Measurements from ENCODE around the gene PRPF19.
A peak's percentile ranks its signal among the peaks of the same experiment; 100 is the strongest.

PRPF19 gene

DNA sequence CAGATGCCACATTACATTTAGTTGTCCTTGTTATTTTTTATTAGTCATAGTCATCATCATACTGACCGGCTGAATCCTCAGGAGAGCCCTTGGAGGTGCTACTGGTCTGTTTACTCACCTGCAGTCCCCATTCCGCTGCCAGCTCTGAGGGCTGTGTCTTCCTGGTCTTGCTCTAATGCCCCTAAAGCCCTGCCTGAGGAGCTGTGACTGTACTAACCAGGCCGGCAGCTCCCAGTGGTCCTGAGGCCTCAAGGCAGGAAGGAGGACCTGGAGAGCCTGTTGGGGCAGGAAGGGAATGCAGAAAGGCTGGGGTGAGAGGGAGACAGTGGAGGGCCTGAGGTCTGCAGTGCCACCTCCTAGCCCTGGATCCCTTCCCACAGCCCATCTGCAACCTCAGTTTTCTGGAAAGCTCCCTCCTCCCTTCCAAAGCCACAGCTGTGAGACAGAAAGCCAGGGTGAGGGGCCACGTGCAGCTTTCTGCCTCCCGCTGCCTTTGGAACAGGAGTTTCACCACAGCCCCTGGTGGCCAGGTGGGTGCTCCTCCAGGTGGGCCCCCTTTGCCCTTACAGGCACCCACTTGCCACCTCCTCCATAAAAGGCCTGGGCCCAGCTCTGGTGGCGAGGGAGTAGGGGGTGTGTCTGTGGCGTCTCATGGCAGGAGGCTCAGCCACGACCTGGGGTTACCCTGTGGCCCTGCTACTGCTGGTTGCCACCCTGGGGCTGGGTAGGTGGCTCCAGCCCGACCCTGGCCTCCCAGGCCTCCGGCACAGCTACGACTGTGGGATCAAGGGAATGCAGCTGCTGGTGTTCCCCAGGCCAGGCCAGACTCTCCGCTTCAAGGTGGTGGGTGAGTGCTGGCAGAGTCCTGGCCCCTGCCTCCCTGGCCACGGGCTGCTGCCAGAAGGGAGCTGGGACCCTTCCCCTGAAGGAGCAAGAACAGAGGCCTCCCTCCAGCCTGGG, 39.2 kb downstream of the PRPF19 start, which contains the start of gene ZP1:
TSS of gene ZP1 (plus strand) at position 632 of the 960 bp plus-strand sequence. CDS start at position 652, 20 bp downstream.
- TF ChIP-seq POLR2AphosphoS5 (IDR thresholded peaks at IDR 0.05; ENCODE audit: low read depth, low read length) (no peak), TAF1 (IDR thresholded peaks at IDR 0.05; ENCODE audit: low read depth, low read length) (no peak), PAX5 (IDR thresholded peaks at IDR 0.05; ENCODE audit: insufficient read depth, low read length, severe bottlenecking) (no peak), SPI1 (IDR thresholded peaks at IDR 0.05; ENCODE audit: low read depth, low read length) (no peak), POU2F2 (IDR thresholded peaks at IDR 0.05; ENCODE audit: low read depth, low read length) (no peak), POLR2A (IDR thresholded peaks at IDR 0.05; ENCODE audit: low read depth, low read length) (no peak)
- DNase-seq (ENCODE audit: insufficient read length, low spot score) (no peak), FAIRE-seq (no peak)

DNA sequence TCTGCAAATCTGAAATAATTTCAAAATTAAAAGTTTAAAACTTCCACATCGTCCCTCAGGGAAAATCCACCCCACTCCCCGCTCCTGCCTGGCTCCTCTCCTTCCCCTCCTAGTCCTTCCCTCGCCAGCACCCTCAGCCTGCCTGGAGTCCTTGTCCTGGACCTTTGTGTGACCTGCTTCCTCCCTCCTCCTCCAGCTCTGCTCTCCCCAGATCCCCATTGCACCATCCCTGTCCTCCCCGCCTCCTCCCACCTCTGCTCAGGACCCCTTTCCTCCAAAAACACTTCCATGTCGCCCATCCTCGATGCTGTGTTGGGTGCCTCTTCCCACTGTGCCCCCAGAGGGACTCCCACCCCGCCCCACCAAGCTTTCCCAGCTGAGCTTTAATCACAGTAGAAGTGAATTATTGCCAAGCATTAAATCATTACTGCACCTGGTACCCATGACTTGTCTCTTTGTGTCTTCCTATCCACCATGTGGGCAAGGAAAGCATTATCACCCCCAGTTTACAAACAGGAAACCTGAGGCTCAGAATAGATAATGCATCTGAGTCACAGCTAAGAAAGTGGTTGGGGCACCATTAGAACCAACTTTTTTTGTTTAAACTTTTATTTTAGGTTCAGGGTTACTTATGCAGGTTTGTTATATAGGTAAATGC, 41.4 kb downstream of the PRPF19 start:
- FAIRE-seq (no peak), DNase-seq (ENCODE audit: insufficient read length, low spot score) (no peak)
- TF ChIP-seq SPI1 (IDR thresholded peaks at IDR 0.05; ENCODE audit: low read depth, low read length) (no peak), TAF1 (IDR thresholded peaks at IDR 0.05; ENCODE audit: low read depth, low read length) (no peak), POLR2A (IDR thresholded peaks at IDR 0.05; ENCODE audit: low read depth, low read length) (no peak), POU2F2 (IDR thresholded peaks at IDR 0.05; ENCODE audit: low read depth, low read length) (no peak), PAX5 (IDR thresholded peaks at IDR 0.05; ENCODE audit: insufficient read depth, low read length, severe bottlenecking) (no peak), POLR2AphosphoS5 (IDR thresholded peaks at IDR 0.05; ENCODE audit: low read depth, low read length) (no peak)

GRCh38 chr11:60863550-60864521, 42.5 kb downstream of the PRPF19 start:
- DNase-seq (ENCODE audit: insufficient read length, low spot score) = no peak

GRCh38 chr11:60862171-60862570, 44.2 kb downstream of the PRPF19 start:
- TF ChIP-seq SPI1 (IDR thresholded peaks at IDR 0.05; ENCODE audit: low read depth, low read length) (no peak), POU2F2 (IDR thresholded peaks at IDR 0.05; ENCODE audit: low read depth, low read length) (no peak), POLR2AphosphoS5 (IDR thresholded peaks at IDR 0.05; ENCODE audit: low read depth, low read length) (no peak), TAF1 (IDR thresholded peaks at IDR 0.05; ENCODE audit: low read depth, low read length) (no peak), PAX5 (IDR thresholded peaks at IDR 0.05; ENCODE audit: insufficient read depth, low read length, severe bottlenecking) (no peak), POLR2A (IDR thresholded peaks at IDR 0.05; ENCODE audit: low read depth, low read length) (no peak)
- DNase-seq (ENCODE audit: insufficient read length, low spot score) (no peak), FAIRE-seq (no peak)

More at GRCh38 chr11:60863550-60864521, 42.5 kb downstream of the PRPF19 start:
- no peak for TF ChIP-seq POLR2AphosphoS5 (IDR thresholded peaks at IDR 0.05; ENCODE audit: low read depth, low read length)
- no peak for TF ChIP-seq SPI1 (IDR thresholded peaks at IDR 0.05; ENCODE audit: low read depth, low read length)
- TF ChIP-seq PAX5 (IDR thresholded peaks at IDR 0.05; ENCODE audit: insufficient read depth, low read length, severe bottlenecking) = no peak
- no peak for FAIRE-seq

- no peak for TF ChIP-seq PAX5 (IDR thresholded peaks at IDR 0.05; ENCODE audit: insufficient read depth, low read length, severe bottlenecking)
- TF ChIP-seq POLR2AphosphoS5 (IDR thresholded peaks at IDR 0.05; ENCODE audit: low read depth, low read length) = no peak
- TF ChIP-seq TAF1 (IDR thresholded peaks at IDR 0.05; ENCODE audit: low read depth, low read length) = no peak
- no peak for TF ChIP-seq POU2F2 (IDR thresholded peaks at IDR 0.05; ENCODE audit: low read depth, low read length)
- TF ChIP-seq SPI1 (IDR thresholded peaks at IDR 0.05; ENCODE audit: low read depth, low read length) = no peak
- TF ChIP-seq POLR2A (IDR thresholded peaks at IDR 0.05; ENCODE audit: low read depth, low read length) = no peak
- DNase-seq (ENCODE audit: insufficient read length, low spot score) = no peak
- FAIRE-seq = no peak
Observed at GRCh38 chr11:60860943-60861342, 45.4 kb downstream of the PRPF19 start.

DNA sequence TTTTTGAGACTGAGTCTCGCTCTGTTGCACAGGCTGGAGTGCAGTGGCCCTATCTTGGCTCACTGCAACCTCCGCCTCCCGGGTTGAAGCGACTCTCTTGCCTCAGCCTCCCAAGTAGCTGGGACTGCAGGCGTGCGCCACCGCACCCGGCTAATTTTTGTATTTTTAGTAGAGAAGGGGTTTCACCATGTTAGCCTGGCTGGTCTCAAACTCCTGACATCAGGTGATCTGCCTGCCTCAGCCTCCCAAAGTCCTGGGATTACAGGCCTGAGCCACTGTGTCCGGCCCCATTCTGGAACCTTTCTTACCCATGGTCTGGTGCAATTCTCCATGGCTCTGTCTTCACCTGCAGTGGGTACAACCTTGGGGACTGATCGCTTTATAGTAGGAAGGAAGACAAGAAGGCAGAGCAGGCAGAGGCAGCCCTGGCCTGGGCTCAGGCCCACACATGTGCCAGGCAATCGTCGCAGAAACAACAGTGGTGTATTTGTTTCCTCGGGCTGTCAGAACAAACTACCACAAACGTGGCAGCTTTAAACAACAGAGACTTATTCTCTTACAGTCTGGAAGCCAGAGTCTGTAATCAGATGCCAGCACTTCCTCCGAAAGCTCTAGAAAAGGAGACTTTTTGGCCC, 46.7 kb downstream of the PRPF19 start:
- FAIRE-seq (no peak), DNase-seq (ENCODE audit: insufficient read length, low spot score) (no peak)
- TF ChIP-seq POLR2A (IDR thresholded peaks at IDR 0.05; ENCODE audit: low read depth, low read length) (no peak), SPI1 (IDR thresholded peaks at IDR 0.05; ENCODE audit: low read depth, low read length) (no peak), TAF1 (IDR thresholded peaks at IDR 0.05; ENCODE audit: low read depth, low read length) (no peak), PAX5 (IDR thresholded peaks at IDR 0.05; ENCODE audit: insufficient read depth, low read length, severe bottlenecking) (no peak), POLR2AphosphoS5 (IDR thresholded peaks at IDR 0.05; ENCODE audit: low read depth, low read length) (no peak), POU2F2 (IDR thresholded peaks at IDR 0.05; ENCODE audit: low read depth, low read length) (no peak)

GRCh38 chr11:60858731-60859464, 47.5 kb downstream of the PRPF19 start:
- peak; percentile 26 for FAIRE-seq
- no peak for DNase-seq (ENCODE audit: insufficient read length, low spot score)
- TF ChIP-seq SPI1 (IDR thresholded peaks at IDR 0.05; ENCODE audit: low read depth, low read length) (peak; percentile 54; the same call in 1 of the 2 replicates), POLR2A (IDR thresholded peaks at IDR 0.05; ENCODE audit: low read depth, low read length) (no peak)

- TF ChIP-seq POLR2A (IDR thresholded peaks at IDR 0.05; ENCODE audit: low read depth, low read length) (no peak), SPI1 (IDR thresholded peaks at IDR 0.05; ENCODE audit: low read depth, low read length) (no peak), POU2F2 (IDR thresholded peaks at IDR 0.05; ENCODE audit: low read depth, low read length) (no peak), PAX5 (IDR thresholded peaks at IDR 0.05; ENCODE audit: insufficient read depth, low read length, severe bottlenecking) (no peak), TAF1 (IDR thresholded peaks at IDR 0.05; ENCODE audit: low read depth, low read length) (no peak), POLR2AphosphoS5 (IDR thresholded peaks at IDR 0.05; ENCODE audit: low read depth, low read length) (no peak)
- FAIRE-seq (no peak), DNase-seq (ENCODE audit: insufficient read length, low spot score) (no peak)
Observed at GRCh38 chr11:60858236-60858635, 48.1 kb downstream of the PRPF19 start.
